Activated naive CD4-positive, alpha-beta T cell treated with anti-CD3 and anti-CD28 coated beads, Interleukin-2, amount 50 U/mL, for 16 hours (primary cell): Measurements from ENCODE around the gene TSPAN1.
A peak's percentile ranks its signal among the peaks of the same experiment; 100 is the strongest.

Experiments
- DNase-seq: peaks from one replicate; pipeline ENCODE4 v3.0.0-alpha.2; 2020

TSPAN1 gene

GRCh38 chr1:46188295-46189030 lies 13.6 kb downstream of the TSPAN1 start:
- DNase-seq, result no peak

- no peak for DNase-seq
Observed at GRCh38 chr1:46190539-46190938, 15.7 kb downstream of the TSPAN1 start.

- no peak for DNase-seq
Observed at GRCh38 chr1:46191033-46191701, 16.3 kb downstream of the TSPAN1 start.

DNA sequence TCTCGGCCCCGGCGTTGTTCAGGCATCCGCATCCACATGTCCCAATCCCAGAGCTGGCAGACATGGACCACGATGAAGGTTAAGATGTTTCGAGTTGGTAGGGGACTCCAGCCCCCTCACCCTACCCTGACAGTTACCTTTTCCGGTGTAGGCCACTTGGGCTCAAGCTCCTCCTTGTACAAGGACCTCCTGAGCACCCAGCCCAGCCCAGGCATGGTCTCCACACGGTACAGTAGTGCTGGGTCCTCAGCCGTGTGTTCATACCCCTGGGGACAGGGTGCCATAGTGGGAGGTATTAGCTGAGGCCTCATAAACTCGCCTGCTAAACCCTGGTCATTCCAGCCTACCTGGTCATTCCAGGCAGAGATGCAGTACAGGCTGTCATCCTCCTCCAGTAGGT lies 17.3 kb downstream of the TSPAN1 start:
- no peak for DNase-seq

DNA sequence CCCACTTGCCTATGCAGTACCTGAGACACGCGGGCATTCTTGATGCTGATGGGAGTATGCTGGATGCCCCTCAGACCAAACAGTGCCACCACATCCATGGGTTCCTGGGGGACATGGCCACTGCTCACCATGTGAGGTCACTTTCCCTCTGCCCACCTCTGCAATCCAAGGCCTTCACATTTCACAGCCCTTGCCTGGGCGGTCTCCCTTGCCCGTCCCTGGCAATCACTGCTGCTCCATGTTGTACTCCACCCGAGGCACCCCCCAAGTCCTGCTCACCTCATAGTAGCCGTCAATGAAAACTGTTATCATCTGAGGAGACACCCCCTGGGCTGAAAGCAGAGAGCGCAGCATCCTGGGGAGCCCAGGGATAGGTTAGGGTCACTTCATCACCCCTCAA lies 18.4 kb downstream of the TSPAN1 start:
- no peak for DNase-seq

- no peak for DNase-seq
Observed at GRCh38 chr1:46193984-46194570, 19.2 kb downstream of the TSPAN1 start.

DNA sequence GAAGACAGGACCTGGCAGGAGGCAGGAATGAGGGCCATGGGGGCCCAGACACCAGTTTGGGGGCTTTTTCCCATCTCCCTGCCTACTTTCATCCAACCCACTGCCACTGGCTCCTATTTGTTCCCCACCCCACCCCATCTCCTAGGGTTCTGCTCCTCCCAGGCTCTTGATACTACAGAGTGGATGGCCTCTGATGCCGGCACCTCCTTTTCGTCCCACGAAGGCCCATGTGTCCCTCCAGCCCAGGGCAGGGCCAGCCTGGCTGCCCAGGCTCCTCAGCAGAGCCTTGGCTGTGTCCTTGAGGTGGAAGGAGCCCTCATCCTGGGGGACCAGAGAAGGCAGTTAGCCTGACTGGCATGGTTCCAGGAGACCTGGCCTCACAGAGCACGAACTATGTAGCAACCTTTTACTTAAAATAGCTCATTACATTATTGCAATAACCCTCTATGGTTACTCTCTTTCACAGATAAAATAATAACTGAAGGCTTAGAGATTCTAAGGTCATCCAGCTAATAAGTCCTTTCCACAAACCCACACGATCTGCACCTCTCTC lies 19.8 kb downstream of the TSPAN1 start:
- no peak for DNase-seq

GRCh38 chr1:46196609-46197008 lies 21.7 kb downstream of the TSPAN1 start:
- DNase-seq, result no peak

GRCh38 chr1:46197560-46197963 lies 22.7 kb downstream of the TSPAN1 start:
- DNase-seq, result no peak

DNA sequence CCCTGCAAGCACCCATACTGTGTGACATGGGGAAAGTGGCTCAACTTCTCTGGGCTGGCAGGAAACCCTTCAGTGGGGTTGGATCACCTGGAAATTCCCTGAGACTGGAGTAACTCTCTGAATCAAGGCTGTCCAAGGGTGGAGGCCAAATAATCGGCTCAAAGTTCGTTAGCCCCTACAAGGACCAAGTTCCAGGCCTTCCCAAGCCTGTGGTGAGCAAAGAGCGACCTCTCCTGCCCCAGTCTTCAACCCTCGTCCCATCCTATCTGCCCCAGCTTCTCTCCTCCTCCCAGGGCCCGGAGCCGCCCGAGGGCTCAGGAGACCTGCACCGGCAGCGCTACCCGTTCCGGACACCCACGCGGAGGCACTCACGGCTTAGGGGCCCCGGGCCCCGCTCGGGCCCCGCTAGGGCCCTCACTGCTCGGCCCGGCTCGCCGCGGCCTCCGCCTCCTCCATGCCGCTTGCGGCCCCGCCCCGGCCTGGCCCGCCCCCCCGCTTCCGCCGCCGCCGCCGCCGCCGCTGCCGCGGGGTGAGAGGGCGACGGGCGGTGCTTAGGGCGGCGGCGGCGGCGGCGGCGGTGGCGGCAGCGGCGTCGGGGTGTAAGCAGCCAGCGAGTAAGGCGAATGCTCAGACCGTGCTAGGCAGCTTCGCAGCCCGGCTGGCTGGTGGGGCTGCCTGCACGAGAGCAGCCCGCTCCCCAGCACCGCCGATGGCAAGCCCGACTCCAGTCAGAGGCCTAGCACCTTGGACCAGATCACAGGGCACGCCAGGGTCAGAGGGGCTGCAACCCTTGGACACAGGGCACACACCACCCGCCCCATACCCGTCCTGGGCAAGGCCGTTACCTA lies 23.3 kb downstream of the TSPAN1 start, which contains the start of gene POMGNT1:
TSS of gene POMGNT1 (minus strand) at position 471 of the 848 bp plus-strand sequence. CDS start 613 bp downstream, outside the sequence.
- peak; percentile 81 for DNase-seq

- DNase-seq, result no peak
Observed at GRCh38 chr1:46199233-46199749, 24.4 kb downstream of the TSPAN1 start.

GRCh38 chr1:46203738-46204405 lies 29.0 kb downstream of the TSPAN1 start:
- DNase-seq, result no peak

DNA sequence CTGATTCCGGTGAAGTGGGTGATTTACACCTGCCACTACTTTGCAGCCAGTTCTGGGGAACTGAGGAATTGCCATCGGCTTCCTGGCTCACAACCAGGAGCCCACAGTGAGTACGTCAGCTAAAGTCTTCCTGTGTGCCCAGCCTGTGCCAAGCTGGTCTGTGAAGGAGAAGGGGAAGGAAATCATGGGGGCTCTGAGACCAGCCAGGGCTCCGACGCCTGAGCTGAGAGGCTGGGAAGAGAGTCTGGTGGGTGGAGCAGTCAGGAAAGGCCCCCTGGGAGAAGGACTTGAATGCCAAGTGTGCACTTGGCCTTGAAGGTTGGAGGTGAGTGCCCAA lies 29.5 kb downstream of the TSPAN1 start:
- no peak for DNase-seq

GRCh38 chr1:46205141-46205540 lies 30.3 kb downstream of the TSPAN1 start:
- no peak for DNase-seq

DNA sequence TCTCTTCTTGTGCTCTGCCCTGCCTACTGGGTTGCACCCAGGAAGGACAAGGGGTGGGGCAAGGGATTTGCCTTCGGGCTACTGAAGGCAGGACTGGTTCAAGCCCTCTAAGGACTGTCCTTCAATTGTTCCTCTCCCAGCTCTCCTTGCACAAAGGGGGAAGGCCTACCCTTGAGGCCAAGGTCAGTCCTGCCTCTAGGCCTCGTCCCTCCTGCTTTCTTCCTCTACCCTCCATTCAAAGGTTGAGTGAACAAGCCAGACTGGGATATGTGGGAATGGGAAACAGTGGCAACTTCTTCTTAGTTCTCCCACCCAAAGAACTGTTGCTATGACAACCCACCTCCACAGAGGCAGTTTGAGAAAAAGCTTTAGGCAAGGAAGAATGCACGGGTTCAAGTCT lies 30.9 kb downstream of the TSPAN1 start:
- no peak for DNase-seq

DNA sequence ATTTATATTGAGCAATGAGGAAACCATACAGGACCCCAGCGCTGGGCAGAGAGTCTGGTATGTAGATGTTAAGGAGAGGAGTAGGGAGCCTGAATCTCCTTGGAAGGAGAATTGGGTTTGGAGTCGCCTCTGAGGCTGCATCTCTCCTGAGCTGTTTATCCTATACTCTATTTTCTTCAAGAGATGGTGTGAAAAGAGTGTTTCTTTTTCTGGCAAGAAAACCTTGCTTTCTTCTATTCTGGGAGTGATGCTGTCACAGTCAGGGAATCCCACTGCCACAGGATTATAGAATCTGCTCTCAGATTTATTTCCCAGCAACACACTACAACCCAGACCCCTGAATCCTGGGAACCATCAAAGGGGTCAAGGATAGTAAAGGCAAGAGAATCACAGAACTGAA lies 31.5 kb downstream of the TSPAN1 start:
- DNase-seq, result no peak

- DNase-seq, result no peak
Observed at GRCh38 chr1:46210561-46210960, 35.7 kb downstream of the TSPAN1 start.

DNA sequence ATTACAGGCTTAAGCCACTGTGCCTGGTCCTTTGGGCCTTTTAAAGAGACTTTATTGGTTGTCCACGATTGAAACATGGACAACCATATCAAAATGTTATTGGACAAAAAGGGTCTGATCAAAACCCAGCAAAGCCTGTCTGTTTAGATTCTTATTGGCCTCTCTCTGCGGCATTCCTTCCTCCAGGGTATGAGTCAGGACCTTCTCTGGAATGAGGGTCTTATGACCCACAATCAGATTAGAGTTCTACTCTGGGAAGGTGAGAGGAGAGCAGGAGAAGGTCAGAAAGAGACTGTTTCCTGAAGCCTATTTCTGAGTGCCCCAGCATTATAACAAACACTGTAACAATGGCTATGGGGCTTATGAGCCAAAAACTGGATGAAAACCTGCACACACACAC lies 36.2 kb downstream of the TSPAN1 start:
- no peak for DNase-seq

DNA sequence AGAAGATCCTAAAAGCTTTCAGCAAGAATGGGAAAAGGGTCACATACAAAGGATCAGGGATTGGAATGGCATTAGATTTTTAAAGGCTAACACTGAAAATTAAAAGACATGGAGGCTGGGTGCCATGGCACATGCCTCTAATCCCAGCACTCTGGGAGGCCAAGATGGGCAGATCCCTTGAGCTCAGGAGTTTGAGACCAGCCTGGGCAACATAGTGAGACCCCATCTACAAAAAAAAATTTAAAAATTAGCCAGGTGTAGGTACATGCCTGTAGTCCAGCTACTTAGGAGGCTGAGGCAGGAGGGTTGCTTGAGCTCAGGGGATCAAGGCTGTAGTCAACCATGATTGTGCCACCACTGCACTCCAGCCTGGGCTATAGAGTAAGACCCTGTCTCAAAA lies 40.6 kb downstream of the TSPAN1 start:
- no peak for DNase-seq

DNA sequence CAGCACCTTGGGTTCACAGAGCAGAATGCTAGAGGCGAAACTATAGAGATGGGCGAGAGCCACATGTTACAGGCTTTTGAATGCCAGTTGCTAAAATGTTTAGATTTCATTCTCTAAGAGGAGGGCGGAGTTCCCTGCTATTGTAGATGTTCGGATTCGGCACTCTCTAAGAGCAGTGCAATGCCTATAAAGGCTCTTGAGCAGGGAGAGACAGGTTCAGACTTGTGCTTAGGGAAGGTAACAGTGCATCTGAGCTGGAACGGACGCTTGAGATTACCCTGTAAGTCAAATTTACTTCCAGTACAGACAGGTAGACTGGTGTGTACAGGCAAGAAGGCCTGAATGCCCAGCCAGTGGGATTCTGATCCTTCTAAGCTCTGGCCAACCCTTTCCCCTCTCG lies 43.6 kb downstream of the TSPAN1 start:
- DNase-seq, result no peak

GRCh38 chr1:46219551-46220520 lies 44.9 kb downstream of the TSPAN1 start:
- DNase-seq, result no peak
